HEK293T (cell line): ENCODE measurements around the gene VAV3.

Experiments
- BHLHE40 ChIP-seq: fragments of 450-650 bp; IDR thresholded peaks from 2 replicates; pipeline ENCODE4 v1.6.1; 2016; ENCODE audit warnings: mild to moderate bottlenecking, moderate library complexity, borderline replicate concordance
- ELF4 ChIP-seq: fragments of 450-650 bp; IDR thresholded peaks from 2 replicates; pipeline ENCODE4 v1.6.1; 2017; ENCODE audit warnings: antibody characterized with exemption
- FOXA1 ChIP-seq: fragments of 450-650 bp; IDR thresholded peaks from 2 replicates; pipeline ENCODE4 v1.6.1; 2016; ENCODE audit warnings: mild to moderate bottlenecking
- FOXK2 ChIP-seq: fragments of 450-650 bp; IDR thresholded peaks from 2 replicates; pipeline ENCODE4 v1.6.1; 2016; ENCODE audit warnings: mild to moderate bottlenecking
- FOXM1 ChIP-seq: fragments of 450-650 bp; IDR thresholded peaks from 2 replicates; pipeline ENCODE4 v1.6.1; 2017; ENCODE audit warnings: mild to moderate bottlenecking, borderline replicate concordance
- HDGF ChIP-seq: fragments of 450-650 bp; IDR thresholded peaks from 2 replicates; pipeline ENCODE4 v1.6.1; 2017; ENCODE audit warnings: antibody characterized with exemption, borderline replicate concordance
- L3MBTL2 ChIP-seq: fragments of 450-650 bp; conservative IDR thresholded peaks from 2 replicates; pipeline ENCODE4 v1.6.1; 2016; ENCODE audit warnings: mild to moderate bottlenecking
- NFRKB ChIP-seq: fragments of 450-650 bp; IDR thresholded peaks from 2 replicates; pipeline ENCODE4 v1.6.1; 2016; ENCODE audit warnings: mild to moderate bottlenecking, moderate library complexity
- SP1 ChIP-seq: fragments of 450-650 bp; IDR thresholded peaks from 2 replicates; pipeline ENCODE4 v1.6.1; 2017
- SUZ12 ChIP-seq: fragments of 450-650 bp; IDR thresholded peaks from 2 replicates; pipeline ENCODE4 v1.6.1; 2016; ENCODE audit warnings: mild to moderate bottlenecking
- TARDBP ChIP-seq: fragments of 450-650 bp; IDR thresholded peaks from 2 replicates; pipeline ENCODE4 v1.6.1; 2016
- TF ChIP-seq, protein P1 (sequence below): fragments of 450-650 bp; IDR thresholded peaks from 2 replicates; pipeline ENCODE4 v1.6.1; 2016

DNA sequence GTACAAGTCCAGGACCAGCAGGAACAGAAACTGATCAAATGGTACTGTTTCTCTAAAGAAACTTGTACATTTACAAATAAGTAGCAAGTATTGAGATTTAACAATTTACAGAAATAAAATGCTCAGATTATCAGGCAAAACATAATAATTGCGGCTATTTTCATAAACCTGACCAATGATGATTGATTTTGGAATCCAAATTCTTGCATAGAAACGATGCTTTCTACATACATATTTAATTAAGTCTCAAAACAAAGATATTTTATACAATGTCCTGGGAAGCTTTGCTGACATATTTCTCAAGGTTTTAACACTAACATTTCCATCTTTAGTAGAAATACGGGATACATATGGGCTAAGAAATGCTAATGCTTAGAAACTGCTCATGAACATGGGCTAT lies 157.1 kb downstream of the VAV3 start:
- TF ChIP-seq FOXK2: no peak
- TF ChIP-seq BHLHE40: no peak
- no peak for TF ChIP-seq ELF4
- no peak for TF ChIP-seq TARDBP
- TF ChIP-seq FOXM1: no peak
- TF ChIP-seq, protein P1, sequence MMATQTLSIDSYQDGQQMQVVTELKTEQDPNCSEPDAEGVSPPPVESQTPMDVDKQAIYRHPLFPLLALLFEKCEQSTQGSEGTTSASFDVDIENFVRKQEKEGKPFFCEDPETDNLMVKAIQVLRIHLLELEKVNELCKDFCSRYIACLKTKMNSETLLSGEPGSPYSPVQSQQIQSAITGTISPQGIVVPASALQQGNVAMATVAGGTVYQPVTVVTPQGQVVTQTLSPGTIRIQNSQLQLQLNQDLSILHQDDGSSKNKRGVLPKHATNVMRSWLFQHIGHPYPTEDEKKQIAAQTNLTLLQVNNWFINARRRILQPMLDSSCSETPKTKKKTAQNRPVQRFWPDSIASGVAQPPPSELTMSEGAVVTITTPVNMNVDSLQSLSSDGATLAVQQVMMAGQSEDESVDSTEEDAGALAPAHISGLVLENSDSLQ: no peak
- TF ChIP-seq FOXA1: no peak
- TF ChIP-seq SP1: no peak
- TF ChIP-seq NFRKB: no peak
- no peak for TF ChIP-seq L3MBTL2
- no peak for TF ChIP-seq SUZ12
- no peak for TF ChIP-seq HDGF
